Astrocyte of the spinal cord (primary cell): ENCODE measurements around the gene ASIC4.

ENCODE experiments used
- DNase-seq: peaks from one replicate; pipeline ENCODE4 v3.0.0; 2011; ENCODE audit warnings: low read depth, low spot score
- H3K4me3 ChIP-seq: 2 replicates; pipeline ENCODE4 v1.5.1; 2011; ENCODE audit warnings: low read depth, mild to moderate bottlenecking, low read length, moderate library complexity
- in situ Hi-C: cut with HindIII; loops from 2 replicates; pipeline ENCODE4 v1.10.0; 2017; ENCODE audit warnings: low sequenced_read_pairs
- TF ChIP-seq, protein P1 (sequence below): IDR thresholded peaks from 2 replicates; pipeline ENCODE4 v1.5.1; 2012; ENCODE audit warnings: low read depth, mild to moderate bottlenecking, low read length, inconsistent platforms

ASIC4 gene

DNA sequence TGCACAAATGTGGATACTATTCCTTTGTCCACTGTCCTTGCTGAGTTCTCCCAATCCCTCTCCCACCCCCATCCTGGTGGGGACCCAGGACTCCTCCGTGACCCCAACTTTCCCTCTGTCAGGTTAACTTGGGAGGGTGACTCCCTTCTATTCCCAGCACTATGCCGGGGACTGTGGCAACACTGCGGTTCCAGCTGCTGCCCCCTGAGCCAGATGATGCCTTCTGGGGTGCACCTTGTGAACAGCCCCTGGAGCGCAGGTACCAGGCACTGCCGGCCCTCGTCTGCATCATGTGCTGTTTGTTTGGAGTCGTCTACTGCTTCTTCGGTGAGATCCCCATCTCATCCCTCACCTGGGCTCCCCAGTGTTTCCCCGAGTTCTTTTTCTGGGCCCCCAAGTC is 30.3 kb downstream of the ASIC4 start:
- no peak overlapping the region for H3K4me3 ChIP-seq
- no peak for DNase-seq
- in situ Hi-C loops: no loop called here
- TF ChIP-seq, protein P1, sequence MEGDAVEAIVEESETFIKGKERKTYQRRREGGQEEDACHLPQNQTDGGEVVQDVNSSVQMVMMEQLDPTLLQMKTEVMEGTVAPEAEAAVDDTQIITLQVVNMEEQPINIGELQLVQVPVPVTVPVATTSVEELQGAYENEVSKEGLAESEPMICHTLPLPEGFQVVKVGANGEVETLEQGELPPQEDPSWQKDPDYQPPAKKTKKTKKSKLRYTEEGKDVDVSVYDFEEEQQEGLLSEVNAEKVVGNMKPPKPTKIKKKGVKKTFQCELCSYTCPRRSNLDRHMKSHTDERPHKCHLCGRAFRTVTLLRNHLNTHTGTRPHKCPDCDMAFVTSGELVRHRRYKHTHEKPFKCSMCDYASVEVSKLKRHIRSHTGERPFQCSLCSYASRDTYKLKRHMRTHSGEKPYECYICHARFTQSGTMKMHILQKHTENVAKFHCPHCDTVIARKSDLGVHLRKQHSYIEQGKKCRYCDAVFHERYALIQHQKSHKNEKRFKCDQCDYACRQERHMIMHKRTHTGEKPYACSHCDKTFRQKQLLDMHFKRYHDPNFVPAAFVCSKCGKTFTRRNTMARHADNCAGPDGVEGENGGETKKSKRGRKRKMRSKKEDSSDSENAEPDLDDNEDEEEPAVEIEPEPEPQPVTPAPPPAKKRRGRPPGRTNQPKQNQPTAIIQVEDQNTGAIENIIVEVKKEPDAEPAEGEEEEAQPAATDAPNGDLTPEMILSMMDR: no peak

DNA sequence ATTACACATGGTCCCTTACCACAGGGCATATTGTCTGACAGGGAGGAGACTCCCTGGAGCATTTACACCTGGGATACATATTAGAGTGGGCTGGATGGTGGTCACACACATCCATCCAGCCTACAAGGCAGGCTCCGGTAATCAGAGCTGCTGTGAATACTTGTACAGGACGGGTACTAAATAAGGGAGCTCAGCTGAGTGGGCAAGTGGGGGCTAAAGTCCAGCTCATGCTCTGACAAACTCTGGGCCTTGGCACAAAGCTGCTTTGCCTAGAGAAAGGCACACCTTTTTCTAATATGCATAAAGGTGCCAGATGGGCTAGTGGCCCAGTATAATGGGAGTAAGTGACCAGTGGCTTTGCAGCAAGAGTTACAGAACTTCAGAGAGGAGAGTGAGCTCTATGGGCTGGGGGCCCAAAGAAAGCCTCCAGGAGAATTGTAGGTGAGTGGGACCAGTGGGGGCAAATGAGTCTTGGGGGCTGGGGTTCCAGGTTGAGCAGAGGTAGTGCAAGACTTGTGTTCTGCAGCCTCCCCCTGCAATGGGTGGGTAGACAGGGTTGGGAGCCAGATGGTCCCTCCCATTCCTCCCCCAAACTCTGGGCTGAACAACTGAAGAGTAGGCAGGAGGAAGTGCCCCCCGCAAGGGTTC is 31.1 kb downstream of the ASIC4 start:
- no peak overlapping the region for H3K4me3 ChIP-seq
- DNase-seq: no peak
- TF ChIP-seq, protein P1: no peak
- in situ Hi-C loops: no loop called here

DNA sequence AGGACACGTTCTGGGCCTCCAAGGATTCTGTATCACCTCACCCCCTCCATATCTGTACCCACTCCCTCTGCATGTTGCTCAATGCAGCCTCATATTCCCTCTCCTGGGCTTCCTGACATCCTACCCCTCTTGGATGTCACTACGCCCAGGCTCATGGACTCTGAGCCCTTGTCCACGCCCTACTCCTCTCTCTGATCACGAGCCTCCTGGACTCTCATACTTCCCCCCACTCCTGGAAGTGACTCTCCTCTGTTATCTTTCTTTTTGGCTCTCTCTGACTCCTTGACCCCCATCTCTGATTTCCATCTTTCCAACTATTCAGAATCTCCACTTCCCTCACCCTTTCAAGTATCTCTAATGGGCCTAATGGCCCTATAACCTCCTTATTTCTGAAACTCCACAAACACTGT is 31.7 kb downstream of the ASIC4 start:
- TF ChIP-seq, protein P1: no peak
- no peak overlapping the region for H3K4me3 ChIP-seq
- no peak for DNase-seq
- in situ Hi-C loops: no loop called here

DNA sequence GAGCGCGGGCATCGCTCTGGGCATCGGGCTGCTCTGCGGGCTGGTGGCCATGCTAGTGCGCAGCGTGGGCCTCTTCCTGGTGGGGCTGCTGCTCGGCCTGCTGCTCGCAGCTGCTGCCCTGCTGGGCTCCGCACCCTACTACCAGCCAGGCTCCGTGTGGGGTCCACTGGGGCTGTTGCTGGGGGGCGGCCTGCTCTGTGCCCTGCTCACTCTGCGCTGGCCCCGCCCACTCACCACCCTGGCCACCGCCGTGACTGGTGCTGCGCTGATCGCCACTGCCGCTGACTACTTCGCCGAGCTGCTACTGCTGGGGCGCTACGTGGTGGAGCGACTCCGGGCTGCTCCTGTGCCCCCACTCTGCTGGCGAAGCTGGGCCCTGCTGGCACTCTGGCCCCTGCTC is 33.3 kb downstream of the ASIC4 start:
- TF ChIP-seq, protein P1: no peak
- in situ Hi-C loops: no loop called here
- DNase-seq: no peak
- H3K4me3 ChIP-seq: no peak overlapping the region

DNA sequence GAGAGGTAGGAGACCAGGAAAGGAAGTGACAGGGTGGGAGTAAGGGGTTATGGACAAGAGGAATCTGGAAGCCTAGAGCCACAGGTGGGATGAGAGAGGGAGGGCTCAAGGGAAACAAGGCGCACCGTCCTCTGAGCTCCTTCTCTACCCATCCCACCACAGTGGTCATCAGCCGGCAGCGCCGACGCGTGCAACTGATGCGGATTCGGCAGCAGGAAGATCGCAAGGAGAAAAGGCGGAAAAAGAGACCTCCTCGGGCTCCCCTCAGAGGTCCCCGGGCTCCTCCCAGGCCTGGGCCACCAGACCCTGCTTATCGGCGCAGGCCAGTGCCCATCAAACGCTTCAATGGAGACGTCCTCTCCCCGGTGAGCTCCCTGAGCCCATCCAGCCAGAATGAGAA is 34.7 kb downstream of the ASIC4 start:
- H3K4me3 ChIP-seq: no peak overlapping the region
- TF ChIP-seq, protein P1: no peak
- no peak for DNase-seq
- in situ Hi-C loops: no loop called here

DNA sequence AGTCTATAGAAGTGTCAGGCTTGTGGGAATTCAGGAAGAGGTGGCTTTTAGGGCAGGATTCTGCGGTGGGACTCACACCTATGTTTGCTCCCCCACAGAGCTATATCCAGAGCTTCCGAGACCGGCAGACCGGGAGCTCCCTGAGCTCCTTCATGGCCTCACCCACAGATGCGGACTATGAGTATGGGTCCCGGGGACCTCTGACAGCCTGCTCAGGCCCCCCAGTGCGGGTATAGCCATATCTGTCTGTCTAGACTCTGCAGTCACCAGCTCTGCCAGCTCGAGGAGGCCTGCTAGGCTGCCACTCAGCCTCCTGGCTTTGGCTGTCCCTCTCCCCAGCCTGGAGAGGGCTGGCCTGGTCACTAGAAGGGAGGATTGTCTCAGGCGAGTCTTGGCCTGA is 35.3 kb downstream of the ASIC4 start:
- in situ Hi-C loops: no loop called here
- no peak for DNase-seq
- H3K4me3 ChIP-seq: no peak overlapping the region
- TF ChIP-seq, protein P1: no peak
